ENCODE data around the gene COP1.
"Not testable (repeated sequence)": the region's sequence is repeated elsewhere in the genome, so short reads cannot be mapped to it uniquely, and the experiment has no call there.

COP1 gene
- total RNA-seq, result 68.7 to 113 (median 95.0) reads per million in 18 experiments

DNA sequence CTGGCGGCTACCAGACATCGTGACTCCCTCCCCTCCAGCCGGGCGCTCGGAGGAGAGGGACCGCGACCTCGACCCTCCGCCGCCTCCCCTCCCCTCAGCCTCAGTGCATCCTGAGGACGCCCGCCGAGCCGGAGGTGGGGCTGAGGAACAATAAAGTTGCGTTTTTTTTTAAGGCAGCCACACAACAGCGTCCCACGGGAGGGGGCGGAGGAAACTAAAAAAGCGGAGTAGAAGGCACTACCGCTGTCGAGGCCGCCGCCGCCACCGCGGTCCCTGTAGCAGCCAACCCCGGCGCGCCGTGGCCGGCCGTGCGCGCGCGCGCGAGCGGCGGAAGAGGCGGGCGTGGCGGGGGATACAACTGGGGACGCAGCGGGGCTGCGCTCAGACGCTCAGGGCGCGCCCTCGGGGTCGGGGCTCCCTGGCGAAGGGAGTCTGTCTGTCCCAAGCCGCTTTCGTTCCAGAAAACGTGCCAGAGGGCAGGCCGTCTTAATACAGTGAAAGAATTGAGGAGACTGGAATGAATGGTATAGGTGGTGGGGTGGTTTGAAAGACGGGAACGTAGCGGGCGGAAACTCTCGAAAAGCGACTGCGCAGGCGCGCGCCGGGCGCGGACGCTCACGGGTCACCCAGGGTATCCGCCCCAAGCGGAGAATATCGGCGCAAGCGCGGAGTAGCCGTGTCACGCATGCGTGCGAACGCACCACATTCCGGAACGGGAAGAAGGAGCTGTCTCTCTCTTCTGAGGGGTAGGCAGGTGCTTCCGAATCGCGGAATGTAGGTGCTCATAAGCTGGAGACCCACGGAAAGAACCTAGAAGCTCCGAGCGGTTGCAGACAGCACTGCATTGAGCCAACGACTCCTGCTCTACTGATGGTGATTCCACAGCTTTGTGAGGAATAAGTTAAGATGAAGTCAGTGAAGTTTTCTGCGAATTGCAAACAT, at the start of gene COP1:
TSS of gene COP1 (minus strand) at position 326 of the 942 bp plus-strand sequence. CDS start at position 18, 308 bp downstream.
- DNase-seq, result peak; percentile 98 to 99

DNA sequence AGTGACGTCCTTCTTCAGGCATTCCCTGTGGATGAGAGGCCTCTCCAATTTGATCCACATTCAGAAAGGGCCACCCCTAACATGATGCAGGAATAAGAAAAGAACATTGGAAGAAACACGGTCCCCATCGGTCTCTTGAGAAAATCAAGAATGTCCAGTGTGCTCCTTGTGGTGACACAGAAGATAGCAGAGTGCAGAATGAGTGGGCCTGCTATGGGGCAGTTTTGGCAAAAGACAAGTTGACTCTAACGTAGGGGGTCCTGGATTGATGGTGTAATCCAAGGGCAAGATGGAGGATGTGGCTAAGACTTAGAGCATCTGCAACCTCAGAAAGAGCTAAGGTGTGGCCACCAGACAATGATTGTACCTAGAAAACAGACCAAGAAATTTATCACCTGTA, 45.1 kb upstream of the COP1 start:
- no peak for DNase-seq

DNA sequence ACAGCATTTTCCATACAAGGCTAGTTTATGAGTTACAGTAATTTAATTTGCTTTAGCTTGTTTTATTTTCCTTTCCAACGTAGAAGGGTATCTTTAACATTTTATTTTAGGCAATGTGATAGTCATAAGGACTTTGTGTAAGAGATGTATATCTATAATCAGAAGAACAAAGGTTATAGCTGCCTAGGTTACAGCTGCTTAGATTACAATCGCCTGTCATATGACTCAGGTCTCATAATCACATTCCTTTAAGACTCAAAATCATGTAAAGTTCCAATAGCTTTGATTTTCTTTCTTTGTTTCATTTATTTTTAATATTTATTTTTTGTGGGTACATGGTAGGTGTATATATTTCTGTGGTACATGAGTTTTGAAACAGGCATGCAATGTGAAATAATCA, 37.8 kb upstream of the COP1 start:
- DNase-seq, result no peak

DNA sequence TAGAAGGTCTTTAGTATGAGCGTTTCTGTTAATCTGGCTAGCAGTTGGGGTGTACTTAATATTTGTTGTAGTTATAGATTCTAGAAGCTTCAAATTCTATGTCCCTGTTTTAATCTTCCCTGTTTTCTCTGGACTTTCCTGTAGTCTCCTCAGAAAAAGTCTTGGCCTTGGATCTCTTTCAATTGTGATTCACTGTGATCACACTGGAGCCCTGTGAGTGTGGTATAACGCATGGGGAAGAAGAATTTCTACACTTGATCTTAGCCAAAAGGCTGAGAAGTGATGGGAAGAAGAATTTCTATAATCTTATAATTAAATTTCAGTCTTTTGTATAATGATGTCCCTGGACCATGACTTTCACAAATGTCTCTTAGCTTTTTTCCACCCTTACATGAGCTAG, 36.7 kb upstream of the COP1 start:
- DNase-seq, result no peak

DNA sequence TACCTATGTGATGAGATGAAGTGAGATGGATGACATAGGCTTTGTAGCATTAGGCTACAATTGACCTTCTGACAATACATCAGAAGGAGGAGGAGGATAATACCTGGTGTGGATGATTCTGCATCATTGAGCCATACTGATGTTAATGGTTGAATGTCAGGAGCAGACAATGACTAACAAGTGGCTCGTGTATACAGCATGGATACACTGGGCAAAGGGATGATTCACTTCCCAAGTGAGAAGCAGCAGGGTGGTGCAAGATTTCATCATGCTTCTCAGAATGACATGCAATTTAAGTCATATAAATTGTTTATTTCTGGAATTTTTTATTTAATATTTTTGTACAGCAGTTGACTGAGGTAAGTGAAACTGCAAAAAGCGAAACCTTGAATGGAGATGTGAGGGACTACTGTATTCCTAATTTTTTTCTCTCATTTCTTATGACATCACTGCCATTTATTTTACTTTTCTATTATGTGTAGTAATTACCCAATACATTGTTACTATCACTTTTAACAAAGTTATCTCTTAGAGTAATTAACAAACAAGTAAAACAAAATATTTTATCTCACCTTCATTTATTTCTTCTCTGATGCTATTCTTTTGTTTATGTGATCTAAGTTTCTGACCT, 34.4 kb upstream of the COP1 start:
- DNase-seq, result peak; percentile 67 to 80

DNA sequence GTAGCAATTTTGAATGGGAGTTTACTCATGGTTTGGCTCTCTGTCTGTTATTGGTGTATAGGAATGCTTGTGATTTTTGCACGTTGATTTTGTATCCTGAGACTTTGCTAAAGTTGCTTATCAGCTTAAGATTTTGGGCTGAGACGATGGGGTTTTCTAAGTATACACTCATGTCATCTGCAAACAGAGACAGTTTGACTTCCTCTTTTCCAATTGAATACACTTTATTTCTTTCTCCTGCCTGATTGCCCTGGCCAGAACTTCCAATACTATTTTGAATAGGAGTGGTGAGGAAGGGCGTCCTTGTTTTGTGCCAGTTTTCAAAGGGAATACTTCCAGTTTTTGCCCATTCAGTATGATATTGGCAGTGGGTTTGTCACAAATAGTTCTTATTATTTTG, 26.6 kb upstream of the COP1 start:
- DNase-seq, result not testable (repeated sequence)

DNA sequence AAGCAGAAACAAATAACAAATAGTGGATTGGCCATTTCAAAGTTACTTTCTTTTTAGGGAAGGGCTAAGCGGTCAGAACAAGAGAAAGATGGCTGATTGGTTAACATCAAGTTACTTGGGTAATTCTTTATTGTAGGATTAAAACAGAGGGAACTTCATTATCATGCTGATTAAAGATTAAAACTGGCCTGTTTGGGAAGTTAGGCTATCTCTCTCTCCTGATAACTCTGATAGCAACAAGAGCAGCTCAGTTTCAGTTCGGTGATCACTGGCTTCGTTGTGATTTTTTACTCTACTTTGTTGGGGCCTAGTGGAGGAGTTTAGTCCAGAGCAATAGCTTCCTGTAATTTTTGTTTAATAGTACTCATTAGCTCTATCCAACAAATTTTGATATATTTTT, 20.5 kb upstream of the COP1 start:
- DNase-seq, result no peak

DNA sequence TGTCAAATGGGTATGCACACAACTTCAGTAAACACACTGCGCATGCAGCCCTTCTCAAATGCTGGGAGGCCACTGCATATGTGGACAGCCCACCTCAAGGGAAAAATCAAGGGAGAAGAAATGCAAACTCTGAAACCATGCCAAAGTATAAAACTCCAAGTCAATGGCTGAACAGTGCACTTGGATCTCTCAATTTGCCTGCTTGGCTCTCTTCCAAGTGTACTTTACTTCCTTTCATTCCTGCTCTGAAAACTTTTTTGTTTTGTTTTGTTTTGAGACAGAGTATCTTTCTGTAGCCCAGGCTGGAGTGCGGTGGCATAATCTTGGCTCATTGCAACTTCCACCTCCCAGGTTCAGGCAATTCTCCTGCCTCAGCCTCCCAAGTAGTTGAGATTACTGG, 18.8 kb upstream of the COP1 start:
- DNase-seq, result no peak

DNA sequence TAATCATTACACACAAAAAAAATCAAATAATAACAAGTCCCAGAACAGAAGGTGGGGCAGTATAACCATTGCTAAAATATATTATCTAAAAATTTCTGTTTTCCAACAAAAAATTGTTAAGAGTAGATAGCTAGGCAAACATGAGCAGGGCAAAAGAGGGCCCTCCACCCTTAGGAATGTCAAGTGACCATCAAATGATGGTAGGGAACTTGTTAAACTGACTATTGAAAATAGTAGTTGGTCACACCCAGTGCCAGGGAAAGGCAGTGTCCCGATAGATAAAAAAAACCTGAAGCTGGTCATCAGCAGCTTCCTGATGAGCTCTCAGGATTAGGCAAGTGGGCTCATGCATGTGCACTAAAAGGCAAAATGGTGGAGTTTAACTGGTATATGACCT, 18.4 kb upstream of the COP1 start:
- DNase-seq, result no peak

DNA sequence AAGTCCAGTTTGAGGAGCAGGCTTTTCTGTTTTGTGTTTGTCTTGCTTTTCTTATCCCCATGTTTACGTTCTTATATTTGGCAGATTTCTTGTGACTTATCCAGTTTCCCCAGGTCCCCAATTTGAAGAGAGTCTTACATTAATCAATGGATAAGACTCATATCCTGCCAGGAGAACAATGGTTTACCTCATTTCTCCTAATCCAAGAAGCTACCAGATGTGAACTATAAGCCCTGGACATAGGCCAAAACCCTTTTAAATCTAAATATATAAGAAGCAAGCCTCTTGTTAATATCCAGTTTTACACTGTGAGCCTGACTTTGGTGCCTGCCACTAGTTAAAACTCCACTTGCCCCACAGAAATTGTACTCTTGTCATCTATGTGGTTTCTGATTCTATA, 15.1 kb upstream of the COP1 start:
- no peak for DNase-seq

DNA sequence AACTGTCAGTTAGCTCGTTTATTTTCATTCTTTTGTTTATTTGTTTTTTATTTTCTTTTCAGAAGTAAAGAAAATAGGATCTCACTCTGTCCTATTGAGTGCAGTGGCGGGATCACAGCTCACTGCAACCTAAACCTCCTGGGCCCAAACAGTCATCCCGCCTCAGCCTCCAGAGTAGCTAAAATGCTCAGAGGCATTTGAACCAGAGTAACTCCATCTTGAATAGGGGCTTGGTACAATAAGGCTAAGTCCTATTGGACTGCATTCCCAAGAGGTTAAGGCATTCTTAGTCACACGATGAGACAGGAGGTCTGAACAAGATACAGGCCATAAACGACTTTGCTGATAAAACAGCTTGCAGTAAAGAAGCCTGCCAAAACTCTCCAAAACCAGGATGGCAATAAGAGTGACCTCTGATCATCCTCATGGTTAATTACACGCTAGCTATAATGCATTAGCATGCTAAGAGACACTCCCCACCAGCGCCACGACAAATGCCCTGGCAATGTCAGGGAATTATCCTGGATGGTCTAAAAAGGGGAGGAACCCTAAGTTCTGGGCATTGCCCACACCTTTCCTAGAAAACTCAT, 13.1 kb upstream of the COP1 start:
- DNase-seq, result no peak

DNA sequence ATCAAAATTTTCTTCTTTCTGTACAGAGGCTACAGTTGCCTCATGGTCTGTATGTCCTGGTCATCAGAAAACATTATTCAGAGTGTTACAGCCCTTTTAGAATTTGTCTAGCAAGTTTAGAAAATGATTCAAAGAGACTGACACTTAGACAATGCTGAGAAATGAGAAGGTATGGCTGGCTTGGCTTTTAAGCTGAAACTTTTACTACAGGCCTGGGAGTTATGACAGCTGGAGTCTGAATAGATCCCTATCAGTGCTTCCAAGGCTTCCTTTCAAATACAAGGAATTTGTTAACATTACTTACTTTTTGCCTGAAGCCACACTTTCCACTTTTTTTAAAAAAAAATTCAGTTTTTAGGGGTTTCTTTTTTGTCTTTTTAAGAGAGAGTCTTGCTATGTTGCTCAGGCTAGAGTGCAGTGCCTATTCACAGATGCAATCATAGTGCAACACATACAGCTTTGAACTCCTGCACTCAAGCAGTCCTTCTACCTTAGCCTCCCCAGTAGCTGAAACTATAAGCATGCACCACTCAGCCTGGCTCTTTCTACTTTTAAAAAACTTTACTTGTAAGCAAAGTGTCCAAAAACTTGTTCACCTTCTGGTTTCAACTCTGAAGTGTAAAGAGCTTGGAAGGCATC, 10.5 kb upstream of the COP1 start:
- no peak for DNase-seq

DNA sequence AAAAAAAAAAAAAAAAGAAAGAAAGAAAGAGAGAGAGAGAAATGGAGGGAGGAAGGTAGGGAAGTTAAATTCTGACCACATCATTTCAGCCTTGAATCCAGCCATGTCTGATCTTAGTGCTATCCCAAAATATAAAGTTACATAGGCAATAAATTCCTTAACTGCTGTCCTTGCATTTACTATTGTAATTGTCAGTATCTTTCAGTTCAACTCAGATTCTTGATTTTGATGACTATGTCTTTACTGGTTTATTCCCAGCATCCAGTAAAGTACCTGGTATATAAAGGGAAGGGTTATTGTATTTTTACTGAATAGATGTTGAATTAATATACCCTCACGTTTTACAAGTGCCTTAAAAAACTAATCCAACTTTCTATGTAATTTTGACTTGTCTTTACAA, 8.9 kb upstream of the COP1 start:
- no peak for DNase-seq

DNA sequence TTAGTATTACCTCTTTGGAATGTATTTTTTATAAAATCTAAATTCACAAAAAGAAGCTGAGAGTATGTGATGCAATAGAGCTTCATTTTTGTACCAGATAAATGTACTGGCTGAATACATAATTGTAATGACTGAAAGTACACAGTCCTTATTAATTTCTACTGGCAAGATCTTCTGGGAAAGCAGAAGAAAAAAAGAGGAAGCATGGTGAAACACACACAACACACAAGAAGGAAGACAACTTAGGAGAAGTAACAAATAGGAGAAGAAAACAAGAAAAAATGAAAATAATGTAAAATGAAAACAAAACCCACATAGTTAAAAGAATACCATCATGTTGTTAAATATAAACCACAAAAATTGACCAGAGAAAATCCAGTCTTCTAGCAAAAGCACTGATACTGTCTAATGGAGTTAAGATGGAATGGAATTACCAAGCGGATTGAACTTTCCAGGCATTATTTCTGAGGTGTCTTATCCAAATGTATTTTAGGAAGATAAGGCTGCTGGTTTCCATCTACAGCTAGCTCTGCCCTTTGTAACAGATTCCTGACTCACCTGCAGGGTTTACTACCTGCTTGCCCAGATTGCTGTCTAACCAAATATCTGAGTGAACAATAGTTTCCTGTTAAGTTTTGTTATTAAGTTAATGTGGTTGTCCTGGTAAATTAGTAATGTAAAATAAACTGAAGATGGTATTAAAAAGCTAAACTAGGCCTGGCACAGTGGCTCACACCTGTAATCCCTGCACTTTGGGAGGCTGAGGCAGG, 4.5 kb upstream of the COP1 start:
- peak; percentile 60 to 79 for DNase-seq

DNA sequence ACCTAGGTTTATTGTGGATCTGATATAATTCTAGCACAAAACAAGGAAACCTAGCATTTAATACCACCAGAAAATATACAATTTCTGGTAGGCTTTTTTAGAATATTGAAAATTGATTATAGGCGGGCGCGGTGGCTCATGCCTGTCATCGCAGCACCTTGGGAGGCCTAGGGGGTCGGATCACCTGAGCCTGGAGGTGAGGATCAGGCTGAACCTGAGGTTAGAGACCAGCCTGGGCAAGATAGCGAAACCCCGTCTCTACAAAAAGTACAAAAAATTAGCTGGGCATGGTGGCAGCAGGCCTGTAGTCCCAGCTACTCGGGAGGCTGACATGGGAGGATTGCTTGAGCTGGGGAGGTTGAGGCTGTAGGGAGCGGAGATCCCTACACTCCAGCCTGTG, 948 bp upstream of the COP1 start:
- DNase-seq, result no peak

DNA sequence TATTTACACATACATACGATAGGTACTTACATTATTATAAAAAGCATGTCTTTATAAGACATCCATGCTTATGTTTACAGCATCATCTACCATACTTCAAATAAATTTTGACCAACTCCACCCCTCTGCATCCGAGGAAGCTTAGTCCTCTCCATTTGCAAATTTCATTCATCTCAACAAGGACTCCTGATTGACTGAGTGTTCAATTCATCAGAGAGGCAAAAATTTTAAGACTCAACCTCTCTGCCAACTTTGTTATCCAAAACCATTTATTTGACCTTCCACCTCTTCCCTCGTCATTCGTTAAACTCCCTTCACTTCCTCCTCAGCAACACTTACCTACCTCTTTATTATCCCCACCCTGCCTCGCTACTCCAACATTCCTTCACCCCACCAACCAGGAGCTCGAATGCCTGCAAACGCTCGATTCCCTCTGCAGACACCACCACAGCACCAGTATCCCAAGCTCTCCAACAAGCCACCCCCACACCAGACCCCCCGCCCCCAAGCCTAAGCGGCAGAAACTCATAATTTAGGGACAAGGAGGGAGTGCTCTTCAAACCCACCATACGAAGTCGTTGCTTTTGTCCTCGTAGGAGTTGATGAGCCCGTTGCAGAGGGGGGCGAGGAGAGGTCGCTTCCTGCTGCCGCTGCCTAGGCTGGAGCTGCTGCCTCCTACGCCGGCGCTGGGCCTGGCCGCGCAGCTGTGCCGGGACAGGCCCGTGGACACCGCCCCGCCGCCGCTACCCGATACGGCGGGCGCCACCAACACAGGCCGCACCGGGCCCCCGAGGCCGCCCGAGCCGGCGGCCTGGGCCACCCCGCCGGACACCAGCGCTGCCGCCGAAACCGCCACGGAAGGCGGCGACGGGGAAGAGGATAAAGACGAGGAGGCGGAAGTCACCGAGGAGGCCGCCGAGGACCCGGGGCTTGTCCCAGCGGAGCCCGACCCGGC, 803 bp downstream of the COP1 start:
- DNase-seq, result peak; percentile 26 to 64

DNA sequence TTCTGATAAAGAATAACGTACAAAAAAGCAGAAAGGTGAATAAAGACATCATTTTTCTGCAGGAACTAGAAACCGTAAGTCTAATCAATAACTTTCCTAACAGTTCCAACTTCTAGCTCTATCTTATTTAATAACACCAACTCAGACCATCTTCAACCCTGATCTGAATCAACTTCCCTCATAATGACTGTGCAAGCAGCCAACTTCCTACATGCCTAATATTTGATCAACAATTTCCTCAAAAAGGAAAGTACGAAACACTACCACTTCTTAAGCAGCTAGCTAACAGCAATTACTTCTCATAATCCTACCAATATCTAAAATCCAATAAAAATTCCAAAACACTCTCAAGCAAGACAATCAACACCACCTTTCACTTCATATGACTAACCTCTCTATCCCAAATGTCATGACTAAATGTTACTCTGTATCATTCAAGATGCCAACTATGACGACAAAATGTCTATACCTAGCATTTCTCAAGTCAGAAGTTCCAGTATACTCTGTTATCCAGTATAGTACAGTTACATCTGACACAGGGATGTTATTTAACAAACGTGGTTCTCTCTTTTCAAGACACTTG, 1.7 kb downstream of the COP1 start:
- peak; percentile 58 to 65 for DNase-seq

DNA sequence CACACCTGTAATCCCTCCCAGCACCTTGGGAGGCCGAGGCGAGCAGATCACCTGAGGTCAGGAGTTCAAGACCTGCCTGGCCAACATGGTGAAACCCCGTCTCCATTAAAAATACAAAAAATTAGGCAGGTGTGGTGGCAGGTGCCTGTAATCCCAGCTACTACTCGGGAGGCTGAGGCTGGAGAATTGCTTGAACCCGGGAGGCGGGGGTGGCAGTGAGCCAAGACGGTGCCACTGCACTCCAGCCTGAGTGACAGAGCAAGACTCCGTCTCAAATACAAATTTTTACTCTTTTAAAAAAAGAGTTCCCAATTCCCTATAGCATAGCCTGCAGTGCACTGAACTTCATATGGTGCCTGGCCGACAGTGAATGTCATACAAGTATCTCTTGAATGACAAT, 2.4 kb downstream of the COP1 start:
- not testable (repeated sequence) for DNase-seq

DNA sequence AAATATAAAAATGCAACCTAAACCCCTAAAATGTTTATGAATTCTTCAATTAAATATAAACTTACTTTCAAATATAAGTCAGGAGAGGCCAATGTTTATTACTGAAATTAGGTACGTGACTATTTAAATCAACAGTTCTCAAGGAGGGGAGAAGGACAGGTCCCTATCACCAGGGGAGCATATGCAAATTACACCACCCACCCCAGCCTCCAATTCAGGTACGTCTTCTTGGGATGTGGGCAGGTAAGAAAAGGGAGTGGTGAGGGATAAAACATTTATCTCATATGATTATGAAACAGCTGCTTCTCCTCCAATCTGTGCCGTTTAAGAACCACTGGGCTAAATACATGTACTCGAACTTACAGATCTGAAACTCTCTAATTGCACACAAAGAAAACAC, 3.4 kb downstream of the COP1 start:
- no peak for DNase-seq

DNA sequence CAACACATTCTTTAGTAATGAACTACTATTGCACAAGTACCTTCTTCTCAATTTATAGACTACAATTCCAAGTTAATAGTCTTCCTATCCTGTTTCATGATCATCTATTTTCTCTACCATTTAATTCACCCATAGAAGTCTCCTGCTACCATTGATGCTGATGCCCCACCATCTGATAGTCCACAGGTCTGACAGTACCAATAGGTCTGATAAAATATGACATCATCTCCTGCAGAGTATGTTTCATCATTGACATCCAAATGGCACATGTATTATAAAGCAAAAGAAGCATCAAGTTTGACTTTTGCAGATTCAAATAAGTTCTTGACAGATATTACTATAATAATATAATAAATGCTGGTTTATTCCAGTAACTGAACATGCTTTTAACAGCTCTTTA, 5.5 kb downstream of the COP1 start:
- no peak for DNase-seq

DNA sequence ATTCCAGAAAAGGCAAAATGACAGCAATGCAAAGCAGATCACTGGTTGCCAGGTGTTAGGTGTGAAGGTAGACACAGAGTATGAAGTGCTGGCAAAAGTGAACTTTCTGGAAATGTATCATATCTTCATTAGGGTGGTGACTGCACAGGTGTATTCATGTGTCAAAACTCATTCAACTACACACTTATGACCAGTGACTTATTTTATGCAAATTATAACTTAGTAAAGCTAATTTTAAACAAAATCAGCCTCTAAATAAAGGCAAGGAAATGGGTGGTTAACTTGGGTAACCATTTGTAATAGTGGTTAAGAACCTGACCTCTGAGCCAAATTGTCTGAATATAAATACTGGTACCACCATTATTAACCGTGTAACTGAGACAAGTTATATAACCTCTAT, 7.4 kb downstream of the COP1 start:
- no peak for DNase-seq

Measured in inflammatory macrophage (primary cell).